Measurements from ENCODE around the gene SHB.

SHB gene

DNA sequence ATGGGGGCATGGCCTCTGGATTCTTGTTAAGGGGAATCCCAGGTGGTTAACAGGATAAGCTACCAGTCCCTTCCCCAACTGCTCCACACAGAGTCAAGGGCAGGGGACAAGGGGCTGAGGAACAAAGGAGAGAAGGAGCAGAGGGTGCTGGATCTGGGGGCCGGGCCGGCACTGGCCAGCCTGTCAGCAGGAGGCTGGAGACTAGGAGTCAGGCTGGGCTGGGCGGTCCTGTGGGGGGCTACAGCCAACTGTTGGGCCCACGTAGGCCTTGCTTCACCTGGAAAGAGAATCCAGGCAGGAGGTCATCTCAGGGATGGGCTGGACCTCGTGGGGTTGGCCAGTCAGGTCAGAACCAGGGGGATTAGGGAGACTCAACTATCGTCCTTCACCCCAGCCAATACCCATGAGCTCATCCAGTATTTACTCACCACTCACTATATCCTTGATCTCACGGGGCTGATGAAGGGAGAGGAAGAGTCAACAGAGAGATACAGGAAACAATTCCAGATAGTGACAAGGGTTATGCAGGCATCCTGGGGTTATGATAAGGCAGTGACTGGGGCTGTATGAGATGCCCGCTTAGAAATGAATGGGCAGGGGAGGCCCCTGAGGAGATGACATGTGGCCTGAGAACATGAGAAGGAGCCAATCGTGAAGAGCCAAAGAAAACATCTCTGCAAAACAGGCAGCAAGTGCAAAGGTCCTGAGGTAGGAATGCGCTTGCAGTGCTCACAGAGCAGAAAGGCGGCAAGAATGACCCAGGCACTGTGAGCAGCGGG, 117.2 kb downstream of the SHB start:
- Histone ChIP-seq H3K27me3 (ENCODE audit: insufficient read depth, poor library complexity, severe bottlenecking) (no peaks in the 10 kb centered on the region), H3K9me3 (ENCODE audit: severe bottlenecking) (no peaks in the 10 kb centered on the region), H3K4me3 (ENCODE audit: severe bottlenecking) (no peak overlapping the region), H3K36me3 (ENCODE audit: low read depth) (peaks cover 68% of the 10 kb centered on the region), H3K27ac (ENCODE audit: poor library complexity, severe bottlenecking) (peak overlapping the region; percentile 96), H3K4me1 (ENCODE audit: insufficient read depth, poor library complexity, severe bottlenecking) (peaks cover 43% of the 10 kb centered on the region)
- no peak for DNase-seq (ENCODE audit: low spot score)
- TF ChIP-seq, protein P1, sequence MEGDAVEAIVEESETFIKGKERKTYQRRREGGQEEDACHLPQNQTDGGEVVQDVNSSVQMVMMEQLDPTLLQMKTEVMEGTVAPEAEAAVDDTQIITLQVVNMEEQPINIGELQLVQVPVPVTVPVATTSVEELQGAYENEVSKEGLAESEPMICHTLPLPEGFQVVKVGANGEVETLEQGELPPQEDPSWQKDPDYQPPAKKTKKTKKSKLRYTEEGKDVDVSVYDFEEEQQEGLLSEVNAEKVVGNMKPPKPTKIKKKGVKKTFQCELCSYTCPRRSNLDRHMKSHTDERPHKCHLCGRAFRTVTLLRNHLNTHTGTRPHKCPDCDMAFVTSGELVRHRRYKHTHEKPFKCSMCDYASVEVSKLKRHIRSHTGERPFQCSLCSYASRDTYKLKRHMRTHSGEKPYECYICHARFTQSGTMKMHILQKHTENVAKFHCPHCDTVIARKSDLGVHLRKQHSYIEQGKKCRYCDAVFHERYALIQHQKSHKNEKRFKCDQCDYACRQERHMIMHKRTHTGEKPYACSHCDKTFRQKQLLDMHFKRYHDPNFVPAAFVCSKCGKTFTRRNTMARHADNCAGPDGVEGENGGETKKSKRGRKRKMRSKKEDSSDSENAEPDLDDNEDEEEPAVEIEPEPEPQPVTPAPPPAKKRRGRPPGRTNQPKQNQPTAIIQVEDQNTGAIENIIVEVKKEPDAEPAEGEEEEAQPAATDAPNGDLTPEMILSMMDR (IDR thresholded peaks at IDR 0.05; ENCODE audit: poor library complexity, severe bottlenecking): no peak
- ATAC-seq (ENCODE audit: low read depth): no peak

DNA sequence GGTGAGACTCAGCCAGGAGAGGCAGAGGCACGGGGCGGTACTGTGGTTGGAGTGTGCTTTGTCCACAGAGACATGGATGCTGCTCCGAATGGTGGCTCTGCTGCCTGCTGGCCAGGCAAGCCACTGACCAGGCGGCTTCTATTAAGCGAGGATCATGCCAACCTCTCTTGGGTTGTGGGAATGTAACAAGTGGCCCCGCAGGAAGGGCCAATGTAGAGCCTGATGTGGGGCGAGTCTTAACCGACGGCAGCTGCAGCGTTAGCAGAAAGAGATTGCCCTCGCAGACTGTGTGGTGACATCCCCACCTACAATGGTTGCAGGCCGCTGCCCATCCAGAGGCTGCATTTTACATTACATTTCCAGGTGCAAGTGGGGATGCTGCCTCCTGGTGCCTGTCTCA, 118.5 kb downstream of the SHB start:
- Histone ChIP-seq H3K36me3 (ENCODE audit: low read depth) (peaks cover 74% of the 10 kb centered on the region), H3K27me3 (ENCODE audit: insufficient read depth, poor library complexity, severe bottlenecking) (no peaks in the 10 kb centered on the region), H3K4me1 (ENCODE audit: insufficient read depth, poor library complexity, severe bottlenecking) (peaks cover 46% of the 10 kb centered on the region), H3K27ac (ENCODE audit: poor library complexity, severe bottlenecking) (peak overlapping the region; percentile 96), H3K9me3 (ENCODE audit: severe bottlenecking) (no peaks in the 10 kb centered on the region), H3K4me3 (ENCODE audit: severe bottlenecking) (no peak overlapping the region)
- DNase-seq (ENCODE audit: low spot score): no peak
- TF ChIP-seq, protein P1 (IDR thresholded peaks at IDR 0.05; ENCODE audit: poor library complexity, severe bottlenecking): no peak
- no peak for ATAC-seq (ENCODE audit: low read depth)

DNA sequence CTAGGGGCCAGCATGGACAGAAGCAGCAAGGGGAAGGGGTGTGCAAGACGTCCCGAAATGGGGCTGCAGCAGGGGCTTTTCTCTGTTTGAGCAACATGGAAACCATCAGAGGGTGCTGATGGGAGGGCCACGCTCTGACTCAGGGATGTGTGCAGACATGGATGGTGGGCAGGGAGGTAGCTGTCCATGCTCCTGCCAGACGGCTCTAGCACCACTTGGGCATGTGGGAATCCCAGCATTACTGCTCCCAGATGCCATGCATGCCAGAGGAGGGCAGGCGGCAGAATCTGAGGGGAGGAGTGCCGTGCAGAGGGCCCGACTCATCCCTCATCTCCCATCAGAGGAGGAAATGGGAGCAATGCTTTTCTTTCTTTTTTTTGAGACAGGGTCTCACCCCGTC, 119.5 kb downstream of the SHB start:
- TF ChIP-seq, protein P1 (IDR thresholded peaks at IDR 0.05; ENCODE audit: poor library complexity, severe bottlenecking): no peak
- Histone ChIP-seq H3K27ac (ENCODE audit: poor library complexity, severe bottlenecking) (peak overlapping the region; percentile 96), H3K9me3 (ENCODE audit: severe bottlenecking) (no peaks in the 10 kb centered on the region), H3K36me3 (ENCODE audit: low read depth) (peaks cover 70% of the 10 kb centered on the region), H3K4me3 (ENCODE audit: severe bottlenecking) (no peak overlapping the region), H3K4me1 (ENCODE audit: insufficient read depth, poor library complexity, severe bottlenecking) (peaks cover 47% of the 10 kb centered on the region), H3K27me3 (ENCODE audit: insufficient read depth, poor library complexity, severe bottlenecking) (no peaks in the 10 kb centered on the region)
- peak; percentile 19; the same call in 2 of the 3 replicates for ATAC-seq (ENCODE audit: low read depth)
- DNase-seq (ENCODE audit: low spot score): no peak

DNA sequence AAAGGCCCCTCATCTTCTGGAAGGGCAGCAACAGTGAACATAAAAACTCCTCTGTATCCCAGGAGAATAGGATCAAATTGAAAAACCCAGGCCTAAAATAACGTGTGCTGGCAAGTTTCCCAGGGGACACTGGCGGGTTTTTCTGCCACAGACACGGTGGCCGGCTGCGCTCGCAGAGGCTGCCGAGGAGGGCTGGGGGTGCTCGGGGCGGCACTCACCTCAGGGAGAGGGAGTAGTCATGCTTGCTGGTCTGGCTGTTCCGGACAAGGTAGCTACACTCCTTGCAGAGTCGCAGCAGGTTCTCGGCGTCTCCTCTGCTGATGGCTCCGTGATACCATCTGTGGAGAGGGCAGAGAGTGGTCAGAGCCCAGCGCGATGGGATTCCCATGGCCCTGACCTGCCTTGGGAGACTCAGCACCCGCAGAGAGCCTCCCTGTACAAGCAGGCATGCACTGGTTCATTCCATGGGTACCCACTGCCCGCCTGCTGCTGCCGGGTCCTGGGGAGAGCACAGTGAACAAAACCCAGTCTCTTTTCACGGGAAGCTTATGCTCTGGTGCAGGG, 120.5 kb downstream of the SHB start:
- TF ChIP-seq, protein P1 (IDR thresholded peaks at IDR 0.05; ENCODE audit: poor library complexity, severe bottlenecking): no peak
- peaks cover 47% of the 10 kb centered on the region for H3K4me1 ChIP-seq (ENCODE audit: insufficient read depth, poor library complexity, severe bottlenecking)
- peak overlapping the region; percentile 96 for H3K27ac ChIP-seq (ENCODE audit: poor library complexity, severe bottlenecking)
- no peak for DNase-seq (ENCODE audit: low spot score)
- no peaks in the 10 kb centered on the region for H3K9me3 ChIP-seq (ENCODE audit: severe bottlenecking)
- ATAC-seq (ENCODE audit: low read depth): no peak
- H3K27me3 ChIP-seq (ENCODE audit: insufficient read depth, poor library complexity, severe bottlenecking): no peaks in the 10 kb centered on the region
- H3K36me3 ChIP-seq (ENCODE audit: low read depth): peaks cover 67% of the 10 kb centered on the region
- H3K4me3 ChIP-seq (ENCODE audit: severe bottlenecking): no peak overlapping the region

DNA sequence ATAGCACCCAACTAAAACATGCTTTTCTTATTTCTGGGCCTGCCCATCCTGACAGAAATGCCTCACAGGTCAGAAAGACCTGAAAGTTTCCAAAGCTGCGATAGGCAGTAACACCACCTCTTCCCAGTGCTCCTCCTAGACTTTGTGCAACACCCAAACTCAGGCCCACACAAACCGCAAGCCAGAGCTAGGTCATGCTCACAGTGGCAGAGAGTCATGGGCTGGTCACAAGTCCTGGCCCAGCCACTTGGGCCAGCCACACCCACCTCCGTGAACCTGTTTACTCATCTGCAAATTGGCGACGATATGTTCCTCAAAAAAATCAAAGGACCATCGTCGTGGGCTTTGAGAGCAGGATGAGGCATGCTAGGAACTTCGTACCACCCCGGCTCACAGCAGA, 121.0 kb downstream of the SHB start:
- Histone ChIP-seq H3K4me1 (ENCODE audit: insufficient read depth, poor library complexity, severe bottlenecking) (peaks cover 47% of the 10 kb centered on the region), H3K27ac (ENCODE audit: poor library complexity, severe bottlenecking) (peak overlapping the region; percentile 96), H3K36me3 (ENCODE audit: low read depth) (peaks cover 63% of the 10 kb centered on the region), H3K9me3 (ENCODE audit: severe bottlenecking) (no peaks in the 10 kb centered on the region), H3K27me3 (ENCODE audit: insufficient read depth, poor library complexity, severe bottlenecking) (no peaks in the 10 kb centered on the region), H3K4me3 (ENCODE audit: severe bottlenecking) (no peak overlapping the region)
- DNase-seq (ENCODE audit: low spot score): no peak
- no peak for ATAC-seq (ENCODE audit: low read depth)
- TF ChIP-seq, protein P1 (IDR thresholded peaks at IDR 0.05; ENCODE audit: poor library complexity, severe bottlenecking): no peak

All from RWPE2 (cell line).